ENCODE measurements around the gene IFI27. TPM values are rescaled to one million over a fixed set of nuclear protein-coding genes. Genes with fewer than 3 reads are reported as not detected.
"Not testable (repeated sequence)": the region's sequence is repeated elsewhere in the genome, so short reads cannot be mapped to it uniquely, and the experiment has no call there.

Gene IFI27
- total RNA-seq = 1.9 and 2.6 TPM in 2 replicates
- polyA plus RNA-seq = 6.6 and 9.1 TPM in 2 replicates

GRCh38 chr14:94110552-94111181 lies at the start of gene IFI27:
Gene IFI27, plus strand, starts transcription at chr14:94110736.
- Histone ChIP-seq H3K27ac (no peak within 1 kb of the TSS), H3K36me3 (no peaks in the 10 kb centered on the region), H3K9me3 (ENCODE audit: low read depth) (no peaks in the 10 kb centered on the region), H3K4me3 (no peak within 1 kb of the TSS), H3K4me1 (ENCODE audit: low read depth) (no peaks in the 10 kb centered on the region), H3K27me3 (no peaks in the 10 kb centered on the region)
- peak in 1 of 2 donors; percentile 66 for DNase-seq (ENCODE audit: low read depth in 1 of 2, low spot score in 1 of 2)
- TF ChIP-seq, protein P1, sequence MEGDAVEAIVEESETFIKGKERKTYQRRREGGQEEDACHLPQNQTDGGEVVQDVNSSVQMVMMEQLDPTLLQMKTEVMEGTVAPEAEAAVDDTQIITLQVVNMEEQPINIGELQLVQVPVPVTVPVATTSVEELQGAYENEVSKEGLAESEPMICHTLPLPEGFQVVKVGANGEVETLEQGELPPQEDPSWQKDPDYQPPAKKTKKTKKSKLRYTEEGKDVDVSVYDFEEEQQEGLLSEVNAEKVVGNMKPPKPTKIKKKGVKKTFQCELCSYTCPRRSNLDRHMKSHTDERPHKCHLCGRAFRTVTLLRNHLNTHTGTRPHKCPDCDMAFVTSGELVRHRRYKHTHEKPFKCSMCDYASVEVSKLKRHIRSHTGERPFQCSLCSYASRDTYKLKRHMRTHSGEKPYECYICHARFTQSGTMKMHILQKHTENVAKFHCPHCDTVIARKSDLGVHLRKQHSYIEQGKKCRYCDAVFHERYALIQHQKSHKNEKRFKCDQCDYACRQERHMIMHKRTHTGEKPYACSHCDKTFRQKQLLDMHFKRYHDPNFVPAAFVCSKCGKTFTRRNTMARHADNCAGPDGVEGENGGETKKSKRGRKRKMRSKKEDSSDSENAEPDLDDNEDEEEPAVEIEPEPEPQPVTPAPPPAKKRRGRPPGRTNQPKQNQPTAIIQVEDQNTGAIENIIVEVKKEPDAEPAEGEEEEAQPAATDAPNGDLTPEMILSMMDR (IDR thresholded peaks at IDR 0.05; ENCODE audit: low read depth, low read length) = no peak

DNA sequence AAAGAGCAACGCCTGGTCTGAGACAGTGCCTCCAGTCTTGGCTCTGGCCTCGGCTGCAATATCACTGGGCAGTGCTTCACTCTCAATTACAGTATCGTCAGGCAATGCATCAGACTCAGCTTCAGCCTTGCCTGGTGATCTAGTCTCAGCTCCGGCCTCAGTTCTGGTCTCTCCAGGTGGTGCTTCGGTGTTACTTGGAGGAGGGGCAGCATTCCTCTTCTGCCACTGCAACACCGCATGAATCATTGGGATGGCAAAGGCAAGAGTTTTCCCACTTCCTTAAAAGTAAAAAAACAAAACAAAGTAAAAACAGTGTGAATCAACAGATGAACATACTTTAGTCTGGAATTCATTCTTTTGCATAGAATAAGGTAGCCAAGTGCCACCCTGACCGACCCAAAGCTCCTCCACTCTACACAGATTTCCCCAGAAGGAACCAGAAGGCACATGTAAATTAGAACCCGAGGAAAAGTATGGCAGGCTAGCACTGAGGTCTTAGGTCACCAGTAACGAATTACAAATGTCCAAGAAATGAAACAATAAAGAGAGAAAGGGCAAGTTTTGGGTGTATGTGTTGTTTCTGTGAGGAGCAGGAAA lies 48.1 kb upstream of the IFI27 start:
- Histone ChIP-seq H3K4me3 (no peak overlapping the region), H3K4me1 (ENCODE audit: low read depth) (peaks cover 6% of the 10 kb centered on the region), H3K36me3 (peaks cover 39% of the 10 kb centered on the region), H3K9me3 (ENCODE audit: low read depth) (no peaks in the 10 kb centered on the region), H3K27me3 (no peaks in the 10 kb centered on the region), H3K27ac (peak overlapping the region; percentile 18)
- DNase-seq (ENCODE audit: low read depth in 1 of 2, low spot score in 1 of 2) = no peak
- TF ChIP-seq, protein P1 (IDR thresholded peaks at IDR 0.05; ENCODE audit: low read depth, low read length) = no peak

DNA sequence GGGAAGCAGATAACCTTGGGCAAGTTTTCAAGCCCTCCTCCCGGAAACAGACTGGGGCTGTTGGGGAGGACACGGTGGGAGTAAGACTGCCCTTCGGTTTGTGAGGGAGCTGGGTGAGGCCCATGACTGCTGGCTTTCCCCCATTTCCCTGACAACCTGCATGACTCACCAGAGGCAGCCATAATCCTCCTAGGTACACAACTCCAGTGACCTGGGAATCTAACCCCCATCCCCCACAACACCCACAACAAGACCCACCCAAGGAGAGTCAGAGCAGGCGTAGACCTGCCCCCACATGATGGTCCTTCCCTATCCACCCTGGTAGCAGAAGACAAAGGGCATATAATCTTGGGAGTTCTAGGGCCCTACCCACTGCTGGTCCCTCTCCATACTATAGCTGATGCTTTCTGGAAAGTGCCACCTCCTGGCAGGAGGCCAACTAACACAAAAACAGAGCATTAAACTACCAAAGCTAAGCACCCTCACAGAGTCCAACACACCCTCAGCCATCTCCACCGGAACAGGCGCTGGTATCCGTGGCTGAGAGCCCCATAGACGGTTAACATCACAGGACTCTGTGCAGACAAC lies 44.4 kb upstream of the IFI27 start:
- peak overlapping the region; percentile 64 for H3K27ac ChIP-seq
- DNase-seq (ENCODE audit: low read depth in 1 of 2, low spot score in 1 of 2) = no peak

GRCh38 chr14:94072076-94072475 lies 38.5 kb upstream of the IFI27 start:
- H3K4me3 ChIP-seq; DNase-seq (ENCODE audit: low read depth in 1 of 2, low spot score in 1 of 2); H3K9me3 ChIP-seq (ENCODE audit: low read depth); H3K4me1 ChIP-seq (ENCODE audit: low read depth); H3K36me3 ChIP-seq; H3K27ac ChIP-seq; H3K27me3 ChIP-seq: not testable (repeated sequence)

More for the DNA sequence above, 44.4 kb upstream of the IFI27 start:
- no peak overlapping the region for H3K4me3 ChIP-seq
- peaks cover 12% of the 10 kb centered on the region for H3K36me3 ChIP-seq
- TF ChIP-seq, protein P1 (IDR thresholded peaks at IDR 0.05; ENCODE audit: low read depth, low read length) = no peak
- no peaks in the 10 kb centered on the region for H3K9me3 ChIP-seq (ENCODE audit: low read depth)
- no peaks in the 10 kb centered on the region for H3K27me3 ChIP-seq
- peaks cover 6% of the 10 kb centered on the region for H3K4me1 ChIP-seq (ENCODE audit: low read depth)

DNA sequence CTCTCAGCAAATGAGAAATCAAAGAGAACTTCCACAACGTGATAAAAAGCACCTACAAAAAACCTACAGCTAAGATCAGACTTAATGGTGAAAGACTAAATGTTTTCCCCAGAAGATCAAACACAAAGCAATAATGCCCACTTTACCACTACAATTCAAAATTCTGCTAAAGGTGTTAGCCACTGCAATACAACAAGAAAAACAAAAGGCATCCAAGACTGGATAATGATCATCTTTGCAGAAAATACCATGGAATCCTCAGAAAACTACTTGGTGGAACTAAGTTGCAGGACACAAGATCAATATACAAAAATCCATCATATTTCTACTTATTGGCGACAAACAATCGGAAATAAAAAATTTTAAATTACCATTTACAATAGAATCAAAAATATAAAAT lies 36.0 kb upstream of the IFI27 start:
- DNase-seq (ENCODE audit: low read depth in 1 of 2, low spot score in 1 of 2) = no peak
- Histone ChIP-seq H3K27ac (no peak overlapping the region), H3K36me3 (peaks cover 8% of the 10 kb centered on the region), H3K4me1 (ENCODE audit: low read depth) (peaks cover 26% of the 10 kb centered on the region), H3K27me3 (no peaks in the 10 kb centered on the region), H3K4me3 (no peak overlapping the region), H3K9me3 (ENCODE audit: low read depth) (no peaks in the 10 kb centered on the region)
- TF ChIP-seq, protein P1 (IDR thresholded peaks at IDR 0.05; ENCODE audit: low read depth, low read length) = no peak

DNA sequence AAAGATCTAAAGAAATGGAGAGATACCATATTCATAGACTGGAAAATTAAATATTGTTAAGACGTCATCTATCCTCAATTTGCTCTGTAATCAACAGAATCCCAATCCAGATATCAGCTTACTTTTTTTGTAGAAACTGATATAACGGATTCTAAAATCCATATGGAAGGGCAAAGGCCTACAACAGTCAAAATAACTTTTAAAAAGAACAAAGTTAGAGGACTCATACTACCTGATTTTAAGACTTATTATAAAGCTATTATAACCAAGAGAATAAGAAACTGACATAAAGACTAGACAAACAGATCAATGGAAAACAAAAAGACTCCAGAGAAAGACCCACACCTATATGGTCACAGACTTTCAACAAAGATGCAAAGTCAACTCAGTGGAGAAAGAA lies 35.5 kb upstream of the IFI27 start:
- TF ChIP-seq, protein P1 (IDR thresholded peaks at IDR 0.05; ENCODE audit: low read depth, low read length) = no peak
- no peak overlapping the region for H3K27ac ChIP-seq
- peaks cover 8% of the 10 kb centered on the region for H3K36me3 ChIP-seq
- H3K27me3 ChIP-seq = no peaks in the 10 kb centered on the region
- H3K4me3 ChIP-seq = no peak overlapping the region
- no peaks in the 10 kb centered on the region for H3K9me3 ChIP-seq (ENCODE audit: low read depth)
- H3K4me1 ChIP-seq (ENCODE audit: low read depth) = peaks cover 27% of the 10 kb centered on the region
- DNase-seq (ENCODE audit: low read depth in 1 of 2, low spot score in 1 of 2) = no peak

Data from cardiac muscle cell (in vitro differentiated cells and primary cell).